Measurements from ENCODE around the gene IGF2R.

Gene IGF2R

GRCh38 chr6:160044687-160045086, 75.8 kb downstream of the IGF2R start:
- DNase-seq (ENCODE audit: low spot score), result no peak

GRCh38 chr6:160048471-160048870, 79.6 kb downstream of the IGF2R start:
- DNase-seq (ENCODE audit: low spot score), result no peak

- DNase-seq (ENCODE audit: low spot score), result no peak
These were observed 80.5 kb downstream of the IGF2R start for GRCh38 chr6:160049346-160049745.

GRCh38 chr6:160050022-160050421, 81.1 kb downstream of the IGF2R start:
- DNase-seq (ENCODE audit: low spot score), result no peak

- DNase-seq (ENCODE audit: low spot score), result no peak
These were observed 82.5 kb downstream of the IGF2R start for GRCh38 chr6:160051390-160051789.

GRCh38 chr6:160054271-160054670, 85.4 kb downstream of the IGF2R start:
- DNase-seq (ENCODE audit: low spot score), result no peak

- DNase-seq (ENCODE audit: low spot score), result no peak
These were observed 86.0 kb downstream of the IGF2R start for GRCh38 chr6:160054913-160055312.

GRCh38 chr6:160055378-160055777, 86.5 kb downstream of the IGF2R start:
- DNase-seq (ENCODE audit: low spot score), result no peak

GRCh38 chr6:160055813-160056212, 86.9 kb downstream of the IGF2R start:
- DNase-seq (ENCODE audit: low spot score), result no peak

GRCh38 chr6:160057080-160057479, 88.2 kb downstream of the IGF2R start:
- DNase-seq (ENCODE audit: low spot score), result no peak

- DNase-seq (ENCODE audit: low spot score), result no peak
These were observed 89.8 kb downstream of the IGF2R start for GRCh38 chr6:160058603-160059215.

- DNase-seq (ENCODE audit: low spot score), result no peak
These were observed 91.3 kb downstream of the IGF2R start for GRCh38 chr6:160060221-160060620.

- DNase-seq (ENCODE audit: low spot score), result no peak
These were observed 92.1 kb downstream of the IGF2R start for GRCh38 chr6:160060920-160061447.

- DNase-seq (ENCODE audit: low spot score), result no peak
These were observed 95.0 kb downstream of the IGF2R start for GRCh38 chr6:160063771-160064413.

GRCh38 chr6:160065200-160065599, 96.3 kb downstream of the IGF2R start:
- DNase-seq (ENCODE audit: low spot score), result no peak

- DNase-seq (ENCODE audit: low spot score), result no peak
These were observed 98.7 kb downstream of the IGF2R start for GRCh38 chr6:160067564-160067963.

- DNase-seq (ENCODE audit: low spot score), result no peak
These were observed 99.5 kb downstream of the IGF2R start for GRCh38 chr6:160068346-160068745.

GRCh38 chr6:160069050-160069454, 100.2 kb downstream of the IGF2R start:
- DNase-seq (ENCODE audit: low spot score), result no peak

- DNase-seq (ENCODE audit: low spot score), result no peak
These were observed 100.6 kb downstream of the IGF2R start for GRCh38 chr6:160069459-160069858.

GRCh38 chr6:160070427-160070826, 101.5 kb downstream of the IGF2R start:
- no peak for DNase-seq (ENCODE audit: low spot score)

GRCh38 chr6:160070831-160071230, 101.9 kb downstream of the IGF2R start:
- DNase-seq (ENCODE audit: low spot score), result no peak

- no peak for DNase-seq (ENCODE audit: low spot score)
These were observed 103.2 kb downstream of the IGF2R start for GRCh38 chr6:160071805-160072690.

GRCh38 chr6:160073272-160073671, 104.4 kb downstream of the IGF2R start:
- DNase-seq (ENCODE audit: low spot score), result no peak
